Breast epithelium (tissue), 3 donors: ENCODE results near the gene NLGN2.

ENCODE experiments used
- POLR2A ChIP-seq: fragments of 450-650 bp; IDR thresholded peaks from one replicate; pipeline ENCODE4 v1.6.1; 2016; ENCODE audit warnings: antibody characterized with exemption, mild to moderate bottlenecking, moderate library complexity
- POLR2AphosphoS5 ChIP-seq, 3 donors: sonication (generic); formaldehyde crosslinking; IDR thresholded peaks; one replicate each; pipeline ENCODE4 v1.6.1; 2017; ENCODE audit warnings: antibody characterized with exemption in 3 of 3

- peak in 1 of 3 donors; percentile 37 for TF ChIP-seq POLR2AphosphoS5 (IDR thresholded peaks at IDR 0.05)
- no peak for TF ChIP-seq POLR2A
Measured at GRCh38 chr17:7437950-7438614, 30.4 kb downstream of the NLGN2 start.
